NCI-H524 (cell line): Measurements from ENCODE around the gene MAP3K10.
A peak's percentile ranks its signal among the peaks of the same experiment; 100 is the strongest.

Experiments
- DNase-seq, 2 experiments: peaks; one replicate each; lab custom pipeline; 2025; lab: John Stamatoyannopoulos, UW

The MAP3K10 gene

GRCh38 chr19:40233811-40234389, 42.7 kb downstream of the MAP3K10 start:
- DNase-seq = no peak

- no peak for DNase-seq
Observed at GRCh38 chr19:40234429-40235237, 43.4 kb downstream of the MAP3K10 start.

- no peak for DNase-seq
Observed at GRCh38 chr19:40235238-40236025, 44.2 kb downstream of the MAP3K10 start.

GRCh38 chr19:40236026-40236355, 44.8 kb downstream of the MAP3K10 start:
- no peak for DNase-seq

- DNase-seq = no peak
Observed at GRCh38 chr19:40236366-40236765, 45.1 kb downstream of the MAP3K10 start.

- DNase-seq = no peak
Observed at GRCh38 chr19:40237791-40238190, 46.6 kb downstream of the MAP3K10 start.

GRCh38 chr19:40238775-40239174, 47.5 kb downstream of the MAP3K10 start:
- no peak for DNase-seq

- no peak for DNase-seq
Observed at GRCh38 chr19:40239415-40240226, 48.4 kb downstream of the MAP3K10 start.

GRCh38 chr19:40240332-40240731, 49.1 kb downstream of the MAP3K10 start:
- DNase-seq = no peak

- no peak for DNase-seq
Observed at GRCh38 chr19:40241125-40241808, 50.0 kb downstream of the MAP3K10 start.

- DNase-seq = no peak
Observed at GRCh38 chr19:40241809-40242384, 50.7 kb downstream of the MAP3K10 start.

GRCh38 chr19:40242480-40242879, 51.3 kb downstream of the MAP3K10 start:
- DNase-seq = peak in 1 of 2 experiments; percentile 13

GRCh38 chr19:40243181-40243580, 52.0 kb downstream of the MAP3K10 start:
- no peak for DNase-seq

- no peak for DNase-seq
Observed at GRCh38 chr19:40244579-40245317, 53.5 kb downstream of the MAP3K10 start.

- no peak for DNase-seq
Observed at GRCh38 chr19:40245506-40246128, 54.4 kb downstream of the MAP3K10 start.

- DNase-seq = peak; percentile 99 to 100
Observed at GRCh38 chr19:40246292-40247073, 55.3 kb downstream of the MAP3K10 start.

GRCh38 chr19:40247178-40247577, 56.0 kb downstream of the MAP3K10 start:
- DNase-seq = peak in 1 of 2 experiments; percentile 41

GRCh38 chr19:40247735-40248262, 56.6 kb downstream of the MAP3K10 start:
- no peak for DNase-seq

- DNase-seq = no peak
Observed at GRCh38 chr19:40249201-40249600, 58.0 kb downstream of the MAP3K10 start.
